Urinary bladder (tissue), 4 donors: ENCODE measurements around the gene AATK. TPM values are rescaled to one million over a fixed set of nuclear protein-coding genes. Genes with fewer than 3 reads are reported as not detected.
"Not testable (repeated sequence)": the region's sequence is repeated elsewhere in the genome, so short reads cannot be mapped to it uniquely, and the experiment has no call there.

ENCODE experiments used
- DNase-seq: peaks from one replicate; pipeline ENCODE4 v3.0.0-alpha.2; 2015; ENCODE audit errors: extremely low spot score
- H3K27ac ChIP-seq: one replicate; pipeline ENCODE4 v1.5.1; 2013; ENCODE audit warnings: low read depth, mild to moderate bottlenecking, moderate library complexity
- H3K36me3 ChIP-seq: one replicate; pipeline ENCODE4 v1.6.1; 2013; ENCODE audit warnings: mild to moderate bottlenecking, moderate library complexity; ENCODE audit not compliant: insufficient read depth
- H3K4me1 ChIP-seq: one replicate; pipeline ENCODE4 v1.6.1; 2013; ENCODE audit warnings: mild to moderate bottlenecking, moderate library complexity; ENCODE audit not compliant: insufficient read depth
- H3K4me3 ChIP-seq: one replicate; pipeline ENCODE4 v1.5.1; 2013; ENCODE audit warnings: low read depth, low read length
- WGBS: extraction: QIAGEN DNeasy Blood & Tissue Kit; methylation state at CpG from one replicate; pipeline ENCODE4 v1.1.7; 2013; 5-methylcytosine and 5-hydroxymethylcytosine counted together
- polyA plus RNA-seq: library from polyadenylated mRNA; stranded (reverse); fragments of 200-250 nt; gene quantifications from one replicate; pipeline ENCODE4 v1.2.3, GENCODE V29; 2013
- total RNA-seq: library from RNA; depleted of rRNA; stranded (reverse); fragments of >200 nt; gene quantifications from one replicate; pipeline ENCODE4 v1.2.3, GENCODE V29; 2014
- donor health status: healthy with polysubstance abuse.
- donor health status: healthy.

Gene AATK
- total and polyA plus RNA-seq, 2 donors, result 7.6 to 9.2 TPM

GRCh38 chr17:81157848-81158687 is 8.0 kb downstream of the AATK start:
- no peak for DNase-seq
- Histone ChIP-seq H3K36me3 (no peaks in the 10 kb centered on the region), H3K4me1 (no peaks in the 10 kb centered on the region), H3K27ac (no peak overlapping the region), H3K4me3 (no peak overlapping the region)
- 87% methylated on average over 39 of the region's 39 CpGs for WGBS

GRCh38 chr17:81156866-81157805 is 8.9 kb downstream of the AATK start:
- Histone ChIP-seq H3K36me3 (no peaks in the 10 kb centered on the region), H3K27ac (no peak overlapping the region), H3K4me3 (no peak overlapping the region), H3K4me1 (no peaks in the 10 kb centered on the region)
- 91% methylated on average over 38 of the region's 38 CpGs for WGBS
- DNase-seq, result no peak

- H3K36me3 ChIP-seq, result no peaks in the 10 kb centered on the region
- no peak for DNase-seq
- 94% methylated on average over 18 of the region's 18 CpGs for WGBS
These were observed 11.1 kb downstream of the AATK start for GRCh38 chr17:81154961-81155360.

GRCh38 chr17:81154016-81154415 is 12.0 kb downstream of the AATK start:
- not testable (repeated sequence) for H3K36me3 ChIP-seq, DNase-seq, H3K27ac ChIP-seq, H3K4me3 ChIP-seq, H3K4me1 ChIP-seq
- WGBS, result 93% methylated on average over 9 of the region's 9 CpGs

More at GRCh38 chr17:81154961-81155360, 11.1 kb downstream of the AATK start:
- Histone ChIP-seq H3K4me3 (no peak overlapping the region), H3K4me1 (no peaks in the 10 kb centered on the region), H3K27ac (no peak overlapping the region)

- no peak for DNase-seq
- 73% methylated on average over 17 of the region's 17 CpGs for WGBS
- Histone ChIP-seq H3K4me3 (no peak overlapping the region), H3K4me1 (no peaks in the 10 kb centered on the region), H3K36me3 (no peaks in the 10 kb centered on the region), H3K27ac (no peak overlapping the region)
These were observed 12.6 kb downstream of the AATK start for GRCh38 chr17:81153340-81153803.

GRCh38 chr17:81152288-81152828 is 13.7 kb downstream of the AATK start:
- 84% methylated on average over 8 of the region's 8 CpGs for WGBS

GRCh38 chr17:81151278-81151677 is 14.7 kb downstream of the AATK start:
- no peak overlapping the region for H3K27ac ChIP-seq
- 71% methylated on average over 13 of the region's 13 CpGs for WGBS
- no peaks in the 10 kb centered on the region for H3K4me1 ChIP-seq
- no peak overlapping the region for H3K4me3 ChIP-seq
- DNase-seq, result no peak
- no peaks in the 10 kb centered on the region for H3K36me3 ChIP-seq

More at GRCh38 chr17:81152288-81152828, 13.7 kb downstream of the AATK start:
- DNase-seq, result no peak
- Histone ChIP-seq H3K36me3 (no peaks in the 10 kb centered on the region), H3K4me3 (no peak overlapping the region), H3K4me1 (no peaks in the 10 kb centered on the region), H3K27ac (no peak overlapping the region)

GRCh38 chr17:81150377-81151077 is 15.5 kb downstream of the AATK start:
- no peaks in the 10 kb centered on the region for H3K4me1 ChIP-seq
- no peaks in the 10 kb centered on the region for H3K36me3 ChIP-seq
- DNase-seq, result no peak
- H3K4me3 ChIP-seq, result no peak overlapping the region
- H3K27ac ChIP-seq, result no peak overlapping the region
- WGBS, result 76% methylated on average over 14 of the region's 14 CpGs

GRCh38 chr17:81148986-81149533 is 17.0 kb downstream of the AATK start:
- Histone ChIP-seq H3K4me3 (no peak overlapping the region), H3K4me1 (no peaks in the 10 kb centered on the region), H3K27ac (no peak overlapping the region), H3K36me3 (no peaks in the 10 kb centered on the region)
- 74% methylated on average over 14 of the region's 14 CpGs for WGBS
- DNase-seq, result no peak

GRCh38 chr17:81148571-81148970 is 17.4 kb downstream of the AATK start:
- H3K4me1 ChIP-seq, result no peaks in the 10 kb centered on the region
- H3K27ac ChIP-seq, result no peak overlapping the region
- DNase-seq, result no peak
- no peak overlapping the region for H3K4me3 ChIP-seq
- WGBS, result 88% methylated on average over 15 of the region's 15 CpGs
- H3K36me3 ChIP-seq, result no peaks in the 10 kb centered on the region

GRCh38 chr17:81147701-81148100 is 18.3 kb downstream of the AATK start:
- H3K36me3 ChIP-seq, result no peaks in the 10 kb centered on the region
- H3K4me1 ChIP-seq, result no peaks in the 10 kb centered on the region
- H3K4me3 ChIP-seq, result no peak overlapping the region
- WGBS, result 79% methylated on average over 10 of the region's 10 CpGs
- no peak overlapping the region for H3K27ac ChIP-seq
- DNase-seq, result no peak

GRCh38 chr17:81146208-81146607 is 19.8 kb downstream of the AATK start:
- not testable (repeated sequence) for H3K4me3 ChIP-seq, H3K36me3 ChIP-seq, H3K4me1 ChIP-seq, H3K27ac ChIP-seq, DNase-seq
- WGBS, result 83% methylated on average over 10 of the region's 10 CpGs

GRCh38 chr17:81144423-81144781 is 21.6 kb downstream of the AATK start:
- H3K4me1 ChIP-seq, result no peaks in the 10 kb centered on the region
- no peak for DNase-seq
- H3K27ac ChIP-seq, result no peak overlapping the region
- H3K36me3 ChIP-seq, result no peaks in the 10 kb centered on the region
- 85% methylated on average over 14 of the region's 14 CpGs for WGBS
- no peak overlapping the region for H3K4me3 ChIP-seq
